ENCODE data around the gene PAFAH2.
"Not testable (repeated sequence)": the region's sequence is repeated elsewhere in the genome, so short reads cannot be mapped to it uniquely, and the experiment has no call there.

Gene PAFAH2

GRCh38 chr1:26010825-26011224 is 13.0 kb upstream of the PAFAH2 start:
- DNase-seq = no peak

- DNase-seq = no peak
These were observed 12.1 kb upstream of the PAFAH2 start for GRCh38 chr1:26009796-26010447.

- no peak for DNase-seq
These were observed 8.8 kb upstream of the PAFAH2 start for GRCh38 chr1:26006710-26007109.

GRCh38 chr1:26005434-26006105 is 7.7 kb upstream of the PAFAH2 start:
- no peak for DNase-seq

- DNase-seq = no peak
These were observed 5.9 kb upstream of the PAFAH2 start for GRCh38 chr1:26003756-26004155.

GRCh38 chr1:26003262-26003661 is 5.4 kb upstream of the PAFAH2 start:
- DNase-seq = no peak

- DNase-seq = no peak
These were observed 1.4 kb upstream of the PAFAH2 start for GRCh38 chr1:25999041-25999800.

- DNase-seq = no peak
These were observed 666 bp downstream of the PAFAH2 start for GRCh38 chr1:25996966-25997827.

GRCh38 chr1:25994402-25995150 is 3.3 kb downstream of the PAFAH2 start:
- DNase-seq = no peak

GRCh38 chr1:25993197-25993951 is 4.5 kb downstream of the PAFAH2 start:
- no peak for DNase-seq

GRCh38 chr1:25992689-25993171 is 5.1 kb downstream of the PAFAH2 start:
- DNase-seq = no peak

- no peak for DNase-seq
These were observed 5.8 kb downstream of the PAFAH2 start for GRCh38 chr1:25991937-25992688.

- DNase-seq = no peak
These were observed 7.0 kb downstream of the PAFAH2 start for GRCh38 chr1:25990702-25991395.

GRCh38 chr1:25990251-25990650 is 7.6 kb downstream of the PAFAH2 start:
- DNase-seq = no peak

- no peak for DNase-seq
These were observed 8.2 kb downstream of the PAFAH2 start for GRCh38 chr1:25989440-25990234.

- DNase-seq = no peak
These were observed 9.9 kb downstream of the PAFAH2 start for GRCh38 chr1:25987951-25988350.

GRCh38 chr1:25986773-25987172 is 11.1 kb downstream of the PAFAH2 start:
- not testable (repeated sequence) for DNase-seq

- DNase-seq = no peak
These were observed 12.2 kb downstream of the PAFAH2 start for GRCh38 chr1:25985670-25986069.

- no peak for DNase-seq
These were observed 12.7 kb downstream of the PAFAH2 start for GRCh38 chr1:25985171-25985570.

All from fibroblast of skin of scalp (primary cell).